Fibroblast of lung (primary cell): Measurements from ENCODE around the gene TEC. TPM values are rescaled to one million over a fixed set of nuclear protein-coding genes. Genes with fewer than 3 reads are reported as not detected.

ENCODE experiments used
- DNase-seq, 2 donors: peaks; one replicate each; pipeline versions ENCODE4 v3.0.0 to v3.0.0-alpha.2; 2010; ENCODE audit warnings: low read depth in 2 of 2
- H2AFZ ChIP-seq: 2 replicates; pipeline ENCODE4 v1.5.1; 2012; ENCODE audit warnings: low read length, control low read depth, inconsistent platforms
- H3K27ac ChIP-seq: 2 replicates; pipeline ENCODE4 v1.5.1; 2011; ENCODE audit warnings: low read length, control low read depth; ENCODE audit not compliant: insufficient read depth
- H3K27me3 ChIP-seq: 2 replicates; pipeline ENCODE4 v1.5.1; 2011; ENCODE audit warnings: mild to moderate bottlenecking, low read length; ENCODE audit not compliant: control insufficient read depth, insufficient read depth
- H3K36me3 ChIP-seq: 2 replicates; pipeline ENCODE4 v1.5.1; 2011; ENCODE audit warnings: low read length; ENCODE audit not compliant: control insufficient read depth, insufficient read depth
- H3K4me1 ChIP-seq: 2 replicates; pipeline ENCODE4 v1.5.1; 2011; ENCODE audit warnings: low read length; ENCODE audit not compliant: control insufficient read depth, insufficient read depth; ENCODE audit errors: extremely low read depth
- H3K4me2 ChIP-seq: 2 replicates; pipeline ENCODE4 v1.5.1; 2011; ENCODE audit warnings: low read length, control low read depth; ENCODE audit not compliant: insufficient read depth; ENCODE audit errors: extremely low read depth
- H3K4me3 ChIP-seq, 4 experiments: fragments of 200-600 bp in 1 of 4; sonication (generic) in 1 of 4; replicated peaks in 1 of 4; 2 replicates each; pipeline ENCODE4 v1.5.1; 2011 to 2016; ENCODE audit warnings: low read length in 4 of 4, low read depth in 3 of 4, mild to moderate bottlenecking in 3 of 4, control low read depth in 2 of 4, inconsistent platforms in 1 of 4, mixed read lengths in 1 of 4; ENCODE audit not compliant: insufficient read depth in 1 of 4; ENCODE audit errors: control extremely low read depth in 1 of 4
- H3K79me2 ChIP-seq: 2 replicates; pipeline ENCODE4 v1.5.1; 2012; ENCODE audit warnings: mild to moderate bottlenecking, low read length, inconsistent platforms; ENCODE audit not compliant: control insufficient read depth, insufficient read depth
- H3K9ac ChIP-seq: 2 replicates; pipeline ENCODE4 v1.5.1; 2011; ENCODE audit warnings: mild to moderate bottlenecking, low read length, control low read depth; ENCODE audit not compliant: insufficient read depth
- H3K9me3 ChIP-seq: 2 replicates; pipeline ENCODE4 v1.5.1; 2012; ENCODE audit warnings: low read depth, low read length; ENCODE audit not compliant: control insufficient read depth, insufficient read depth
- H4K20me1 ChIP-seq: 2 replicates; pipeline ENCODE4 v1.5.1; 2011; ENCODE audit warnings: low read length; ENCODE audit not compliant: control insufficient read depth, insufficient read depth; ENCODE audit errors: extremely low read depth
- CTCF ChIP-seq, 2 donors: IDR thresholded peaks in 1 of 2; conservative IDR thresholded peaks in 1 of 2; 1 replicate in 1 of 2; 2 replicates in 1 of 2; pipeline ENCODE4 v1.5.1; 2011 to 2012; ENCODE audit warnings: low read length in 2 of 2, control low read depth in 1 of 2, inconsistent platforms in 1 of 2, low read depth in 1 of 2, mild to moderate bottlenecking in 1 of 2
- EZH2 ChIP-seq: IDR thresholded peaks from 2 replicates; pipeline ENCODE4 v1.5.1; 2012; ENCODE audit warnings: low read length, control low read depth, mild to moderate bottlenecking; ENCODE audit errors: missing control alignments
- polyA plus RNA-seq, 2 donors: library from polyadenylated mRNA; depleted of rRNA in 1 of 2; stranded (reverse) in 1 of 2; unstranded in 1 of 2; fragments of >200 nt; gene quantifications; 2 replicates each; pipeline ENCODE4 v1.2.1, GENCODE V29; 2011 to 2012; ENCODE audit warnings: missing spikeins in 1 of 2
- total RNA-seq: library from RNA; depleted of rRNA; stranded (reverse); fragments of >200 nt; gene quantifications from 2 replicates; pipeline ENCODE4 v1.2.1, GENCODE V29; 2014

TEC gene
- total and polyA plus RNA-seq, 2 donors (not counting 1 experiment from before 2014, with no cell fraction given), result 0.79 to 5.3 TPM

- Histone ChIP-seq H3K27ac (no peak overlapping the region), H3K9me3 (no peaks in the 10 kb centered on the region), H3K4me2 (no peak overlapping the region), H3K27me3 (no peaks in the 10 kb centered on the region), H3K79me2 (no peaks in the 10 kb centered on the region), H3K4me3 (no peak overlapping the region), H3K4me1 (peaks cover 2% of the 10 kb centered on the region), H3K9ac (no peak overlapping the region), H2AFZ (no peak overlapping the region), H4K20me1 (no peaks in the 10 kb centered on the region), H3K36me3 (no peaks in the 10 kb centered on the region)
- peak; percentile 61 to 67 for DNase-seq
- no peak for TF ChIP-seq EZH2
- no peak for TF ChIP-seq CTCF (conservative IDR thresholded peaks at IDR 0.05 in 1 of 2, IDR thresholded peaks at IDR 0.05 in 1 of 2; ENCODE audit: low read depth in 1 of 2, low read length in 2 of 2)
These were observed 22.3 kb downstream of the TEC start for GRCh38 chr4:48247142-48247877.

- H4K20me1 ChIP-seq, result no peaks in the 10 kb centered on the region
- H3K27me3 ChIP-seq, result no peaks in the 10 kb centered on the region
- no peak overlapping the region for H2AFZ ChIP-seq
- DNase-seq, result no peak
- no peaks in the 10 kb centered on the region for H3K9me3 ChIP-seq
- H3K9ac ChIP-seq, result no peak overlapping the region
- H3K36me3 ChIP-seq, result no peaks in the 10 kb centered on the region
- no peak overlapping the region for H3K4me3 ChIP-seq
- no peaks in the 10 kb centered on the region for H3K79me2 ChIP-seq
- TF ChIP-seq CTCF (conservative IDR thresholded peaks at IDR 0.05 in 1 of 2, IDR thresholded peaks at IDR 0.05 in 1 of 2; ENCODE audit: low read depth in 1 of 2, low read length in 2 of 2), result no peak
- no peak for TF ChIP-seq EZH2
- H3K4me2 ChIP-seq, result no peak overlapping the region
- no peak overlapping the region for H3K27ac ChIP-seq
- H3K4me1 ChIP-seq, result peaks cover 2% of the 10 kb centered on the region
These were observed 25.0 kb downstream of the TEC start for GRCh38 chr4:48244665-48245064.

GRCh38 chr4:48243887-48244286, 25.8 kb downstream of the TEC start:
- peaks cover 2% of the 10 kb centered on the region for H3K4me1 ChIP-seq
- no peak overlapping the region for H3K9ac ChIP-seq
- no peaks in the 10 kb centered on the region for H3K36me3 ChIP-seq
- no peaks in the 10 kb centered on the region for H3K9me3 ChIP-seq
- H3K79me2 ChIP-seq, result no peaks in the 10 kb centered on the region
- no peak overlapping the region for H2AFZ ChIP-seq
- no peak overlapping the region for H3K4me2 ChIP-seq
- no peaks in the 10 kb centered on the region for H4K20me1 ChIP-seq
- H3K27ac ChIP-seq, result no peak overlapping the region
- H3K27me3 ChIP-seq, result no peaks in the 10 kb centered on the region
- DNase-seq, result no peak
- TF ChIP-seq CTCF (conservative IDR thresholded peaks at IDR 0.05 in 1 of 2, IDR thresholded peaks at IDR 0.05 in 1 of 2; ENCODE audit: low read depth in 1 of 2, low read length in 2 of 2), result no peak
- no peak for TF ChIP-seq EZH2
- no peak overlapping the region for H3K4me3 ChIP-seq
